ENCODE measurements around the gene DUSP5. TPM values are rescaled to one million over a fixed set of nuclear protein-coding genes. Genes with fewer than 3 reads are reported as not detected.
"Not testable (repeated sequence)": the region's sequence is repeated elsewhere in the genome, so short reads cannot be mapped to it uniquely, and the experiment has no call there.

DUSP5 gene
- total and polyA plus RNA-seq, 10 of the 15 experiments (the other 5 are each of a cell fraction or from before 2014, with no cell fraction given): 2.1 to 95.9 (median 23.4) TPM

DNA sequence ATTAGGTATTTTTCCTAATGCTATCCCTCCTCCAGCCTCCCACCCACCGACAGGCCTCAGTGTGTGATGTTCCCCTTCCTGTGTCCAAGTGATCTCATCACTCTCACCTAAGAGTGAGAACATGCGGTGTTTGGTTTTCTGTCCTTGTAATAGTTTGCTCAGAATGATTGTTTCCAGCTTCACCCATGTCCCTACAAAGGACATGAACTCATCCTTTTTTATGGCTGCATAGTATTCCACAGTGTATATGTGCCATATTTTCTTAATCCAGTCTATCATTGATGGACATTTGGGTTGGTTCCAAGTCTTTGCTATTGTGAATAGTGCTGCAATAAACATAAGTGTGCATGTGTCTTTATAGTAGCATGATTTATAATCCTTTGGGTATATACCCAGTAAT is 29.4 kb upstream of the DUSP5 start:
- H3K4me1 ChIP-seq (ENCODE audit: control insufficient read depth, insufficient read depth, low read length); H3K27ac ChIP-seq (ENCODE audit: control insufficient read depth, insufficient read depth); ATAC-seq; H3K9ac ChIP-seq (ENCODE audit: control insufficient read depth, insufficient read depth, low read length); intact Hi-C loops (cut with micrococcal nuclease; ENCODE audit: unreplicated experiment); H3K9me3 ChIP-seq (replicated peaks; ENCODE audit: control insufficient read depth, insufficient read depth, low read length); H4K20me1 ChIP-seq (ENCODE audit: control insufficient read depth, insufficient read depth); BruUV-seq (replicated peaks); H3K79me2 ChIP-seq (ENCODE audit: control insufficient read depth, insufficient read depth, low read length); H3K27me3 ChIP-seq (replicated peaks in 1 of 2; ENCODE audit: control insufficient read depth in 2 of 2, insufficient read depth in 2 of 2, low read length in 1 of 2); RAD21 ChIA-PET (ENCODE audit: unreplicated experiment); POLR2A ChIA-PET; DNase-seq (ENCODE audit: low read depth, low spot score); FAIRE-seq; H3K4me2 ChIP-seq (ENCODE audit: control insufficient read depth, insufficient read depth); H3K36me3 ChIP-seq (ENCODE audit: control insufficient read depth in 2 of 2, insufficient read depth in 2 of 2, low read length in 1 of 2); SMC1A ChIA-PET (ENCODE audit: uncharacterized antibody, unreplicated experiment); in situ Hi-C loops (cut with MboI); H3K4me3 ChIP-seq; H2AFZ ChIP-seq (ENCODE audit: control insufficient read depth, low read depth, low read length); CTCF ChIA-PET: not testable (repeated sequence)
- WGBS (ENCODE audit: insufficient coverage, insufficient replicate concordance, low lambda C conversion rate, missing lambda C conversion rate): 93% methylated on average over 2 of the region's 2 CpGs

DNA sequence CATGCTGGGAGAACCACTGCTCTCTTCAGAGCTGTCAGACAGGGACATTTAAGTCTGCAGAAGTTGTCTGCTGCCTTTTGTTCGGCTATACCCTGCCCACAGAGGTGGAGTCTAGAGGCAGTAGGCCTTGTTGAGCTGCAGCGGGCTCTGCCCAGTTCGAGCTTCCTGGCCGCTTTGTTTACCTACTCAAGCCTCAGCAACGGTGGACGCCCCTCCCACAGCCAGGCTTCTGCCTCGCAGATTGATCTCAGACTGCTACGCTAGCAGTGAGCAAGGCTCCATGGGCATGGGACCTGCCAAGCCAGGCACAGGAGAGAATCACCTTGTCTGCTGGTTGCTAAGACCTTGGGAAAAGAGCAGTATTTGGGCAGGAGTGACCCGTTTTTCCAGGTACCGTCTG is 27.2 kb upstream of the DUSP5 start:
- DNase-seq (ENCODE audit: low read depth, low spot score); SMC1A ChIA-PET (ENCODE audit: uncharacterized antibody, unreplicated experiment); ATAC-seq; in situ Hi-C loops (cut with MboI); H3K9ac ChIP-seq (ENCODE audit: control insufficient read depth, insufficient read depth, low read length); H3K27ac ChIP-seq (ENCODE audit: control insufficient read depth, insufficient read depth); CTCF ChIA-PET; RAD21 ChIA-PET (ENCODE audit: unreplicated experiment); H4K20me1 ChIP-seq (ENCODE audit: control insufficient read depth, insufficient read depth); H3K9me3 ChIP-seq (replicated peaks; ENCODE audit: control insufficient read depth, insufficient read depth, low read length); H3K27me3 ChIP-seq (replicated peaks in 1 of 2; ENCODE audit: control insufficient read depth in 2 of 2, insufficient read depth in 2 of 2, low read length in 1 of 2); H3K4me3 ChIP-seq; H3K36me3 ChIP-seq (ENCODE audit: control insufficient read depth in 2 of 2, insufficient read depth in 2 of 2, low read length in 1 of 2); FAIRE-seq; H3K4me1 ChIP-seq (ENCODE audit: control insufficient read depth, insufficient read depth, low read length); POLR2A ChIA-PET; BruUV-seq (replicated peaks); H3K4me2 ChIP-seq (ENCODE audit: control insufficient read depth, insufficient read depth); H2AFZ ChIP-seq (ENCODE audit: control insufficient read depth, low read depth, low read length); intact Hi-C loops (cut with micrococcal nuclease; ENCODE audit: unreplicated experiment); H3K79me2 ChIP-seq (ENCODE audit: control insufficient read depth, insufficient read depth, low read length): not testable (repeated sequence)
- 84% methylated on average over 10 of the region's 10 CpGs for WGBS (ENCODE audit: insufficient coverage, insufficient replicate concordance, low lambda C conversion rate, missing lambda C conversion rate)
